Measurements from ENCODE around the gene AGTRAP. TPM values are rescaled to one million over a fixed set of nuclear protein-coding genes. Genes with fewer than 3 reads are reported as not detected.

AGTRAP gene
- polyA plus RNA-seq, 3 donors: 420 to 938 (median 842) TPM

DNA sequence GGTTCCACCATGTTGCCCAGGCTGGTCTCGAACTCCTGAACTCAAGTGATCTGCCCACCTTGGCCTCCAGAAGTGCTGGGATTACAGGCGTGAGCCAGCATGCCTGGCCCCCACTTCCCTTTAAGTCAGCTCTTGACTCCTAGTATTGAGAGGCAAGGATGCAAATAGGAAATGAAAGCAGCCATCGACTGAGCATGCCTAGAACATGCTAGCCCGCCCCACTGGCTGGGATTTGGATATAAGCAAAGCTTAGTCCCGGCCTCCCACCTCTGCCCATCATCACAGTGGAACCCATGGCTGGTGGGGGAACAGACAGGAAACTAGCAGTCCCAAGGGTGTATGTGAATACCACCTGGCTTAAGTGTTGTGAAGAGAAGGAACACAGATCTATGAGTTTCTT lies 36.5 kb downstream of the AGTRAP start:
- no CpG with 5 or more reads among the region's 5 CpGs for WGBS (ENCODE audit: insufficient coverage)
- H2AFZ ChIP-seq (ENCODE audit: insufficient read depth, low read depth, low read length, poor library complexity, severe bottlenecking): peak overlapping the region; percentile 6
- Mint-ChIP-seq H3K4me1 (peaks cover 6% of the 10 kb centered on the region), H3K27me3 (ENCODE audit: low read depth in 3 of 3) (peaks cover 0 to under 1% (median 0%) of the 10 kb centered on the region in 3 donors), H3K27ac (peak overlapping the region in 1 of 7 donors; percentile 2), H3K36me3 (no peaks in the 10 kb centered on the region), H3K9me3 (no peaks in the 10 kb centered on the region), H3K4me3 (no peak overlapping the region)
- H3K27me3 ChIP-seq (ENCODE audit: control insufficient read depth in 2 of 2, insufficient read depth in 2 of 2, low read length in 2 of 2): no peaks in the 10 kb centered on the region
- no peaks in the 10 kb centered on the region for H3K9me3 ChIP-seq (replicated peaks in 1 of 2; ENCODE audit: control insufficient read depth in 1 of 2, insufficient read depth in 1 of 2, low read length in 2 of 2)
- H3K4me1 ChIP-seq (ENCODE audit: control insufficient read depth in 1 of 2, insufficient read depth in 2 of 2, low read length in 2 of 2): peaks cover 4 to 10% of the 10 kb centered on the region in 2 donors
- intact Hi-C loops (cut with micrococcal nuclease): no loop called here
- no peak overlapping the region for H3K27ac ChIP-seq (ENCODE audit: low read depth in 1 of 2, low read length in 2 of 2)
- no peaks in the 10 kb centered on the region for H4K20me1 ChIP-seq (ENCODE audit: insufficient read depth, low read length)
- TF ChIP-seq, protein P1, sequence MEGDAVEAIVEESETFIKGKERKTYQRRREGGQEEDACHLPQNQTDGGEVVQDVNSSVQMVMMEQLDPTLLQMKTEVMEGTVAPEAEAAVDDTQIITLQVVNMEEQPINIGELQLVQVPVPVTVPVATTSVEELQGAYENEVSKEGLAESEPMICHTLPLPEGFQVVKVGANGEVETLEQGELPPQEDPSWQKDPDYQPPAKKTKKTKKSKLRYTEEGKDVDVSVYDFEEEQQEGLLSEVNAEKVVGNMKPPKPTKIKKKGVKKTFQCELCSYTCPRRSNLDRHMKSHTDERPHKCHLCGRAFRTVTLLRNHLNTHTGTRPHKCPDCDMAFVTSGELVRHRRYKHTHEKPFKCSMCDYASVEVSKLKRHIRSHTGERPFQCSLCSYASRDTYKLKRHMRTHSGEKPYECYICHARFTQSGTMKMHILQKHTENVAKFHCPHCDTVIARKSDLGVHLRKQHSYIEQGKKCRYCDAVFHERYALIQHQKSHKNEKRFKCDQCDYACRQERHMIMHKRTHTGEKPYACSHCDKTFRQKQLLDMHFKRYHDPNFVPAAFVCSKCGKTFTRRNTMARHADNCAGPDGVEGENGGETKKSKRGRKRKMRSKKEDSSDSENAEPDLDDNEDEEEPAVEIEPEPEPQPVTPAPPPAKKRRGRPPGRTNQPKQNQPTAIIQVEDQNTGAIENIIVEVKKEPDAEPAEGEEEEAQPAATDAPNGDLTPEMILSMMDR (IDR thresholded peaks at IDR 0.05): no peak
- H3K9ac ChIP-seq (ENCODE audit: insufficient read depth, low read length, poor library complexity, severe bottlenecking): no peak overlapping the region
- H3K4me3 ChIP-seq (replicated peaks in 1 of 3; ENCODE audit: low read depth in 2 of 3, low read length in 3 of 3): no peak overlapping the region
- DNase-seq: no peak
- H3K36me3 ChIP-seq (replicated peaks in 1 of 2; ENCODE audit: control insufficient read depth in 1 of 2, insufficient read depth in 2 of 2, low read length in 2 of 2): no peaks in the 10 kb centered on the region
- no peaks in the 10 kb centered on the region for H3K79me2 ChIP-seq (ENCODE audit: insufficient read depth, low read length)
- no peak overlapping the region for H3K4me2 ChIP-seq (replicated peaks; ENCODE audit: extremely low read depth, low read length, poor library complexity, severe bottlenecking)

DNA sequence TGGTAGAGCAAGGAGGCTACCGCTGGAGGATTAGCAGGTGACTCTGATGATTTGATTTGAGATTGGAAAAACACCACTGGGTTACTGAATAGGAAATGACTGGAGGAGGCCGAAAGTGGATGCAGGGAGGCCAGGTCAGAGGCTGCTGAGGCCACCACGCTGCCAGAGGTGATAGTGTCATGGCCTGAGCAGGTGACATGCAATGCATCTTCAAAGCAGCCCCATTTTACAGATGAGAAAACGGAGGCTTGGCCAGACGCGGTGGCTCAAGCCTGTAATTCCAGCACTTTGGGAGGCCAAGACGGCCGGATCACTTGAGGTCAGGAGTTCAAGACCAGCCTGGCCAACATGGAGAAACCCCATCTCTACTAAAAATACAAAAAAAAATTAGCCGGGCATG lies 38.8 kb downstream of the AGTRAP start:
- H3K9me3 Mint-ChIP-seq: peaks cover 0 to 1% (median 0%) of the 10 kb centered on the region in 7 donors
- TF ChIP-seq, protein P1 (IDR thresholded peaks at IDR 0.05): no peak
- no peak overlapping the region for H2AFZ ChIP-seq (ENCODE audit: insufficient read depth, low read depth, low read length, poor library complexity, severe bottlenecking)
- H3K4me3 ChIP-seq (replicated peaks in 1 of 3; ENCODE audit: low read depth in 2 of 3, low read length in 3 of 3): no peak overlapping the region
- H3K4me1 ChIP-seq (ENCODE audit: control insufficient read depth in 1 of 2, insufficient read depth in 2 of 2, low read length in 2 of 2): peaks cover 4 to 6% of the 10 kb centered on the region in 2 donors
- H3K79me2 ChIP-seq (ENCODE audit: insufficient read depth, low read length): no peaks in the 10 kb centered on the region
- no peaks in the 10 kb centered on the region for H3K36me3 Mint-ChIP-seq
- 94% methylated on average over 6 of the region's 9 CpGs for WGBS (ENCODE audit: insufficient coverage)
- no peaks in the 10 kb centered on the region for H3K9me3 ChIP-seq (replicated peaks in 1 of 2; ENCODE audit: control insufficient read depth in 1 of 2, insufficient read depth in 1 of 2, low read length in 2 of 2)
- no peaks in the 10 kb centered on the region for H3K36me3 ChIP-seq (replicated peaks in 1 of 2; ENCODE audit: control insufficient read depth in 1 of 2, insufficient read depth in 2 of 2, low read length in 2 of 2)
- H3K27ac Mint-ChIP-seq: no peak overlapping the region
- H3K27ac ChIP-seq (ENCODE audit: low read depth in 1 of 2, low read length in 2 of 2): no peak overlapping the region
- no peak overlapping the region for H3K4me3 Mint-ChIP-seq
- H4K20me1 ChIP-seq (ENCODE audit: insufficient read depth, low read length): no peaks in the 10 kb centered on the region
- H3K27me3 Mint-ChIP-seq (ENCODE audit: low read depth in 3 of 3): peaks cover 0 to 2% (median 0%) of the 10 kb centered on the region in 3 donors
- H3K27me3 ChIP-seq (ENCODE audit: control insufficient read depth in 2 of 2, insufficient read depth in 2 of 2, low read length in 2 of 2): no peaks in the 10 kb centered on the region
- H3K9ac ChIP-seq (ENCODE audit: insufficient read depth, low read length, poor library complexity, severe bottlenecking): no peak overlapping the region
- no peak for DNase-seq
- H3K4me1 Mint-ChIP-seq: peaks cover 3% of the 10 kb centered on the region
- no peak overlapping the region for H3K4me2 ChIP-seq (replicated peaks; ENCODE audit: extremely low read depth, low read length, poor library complexity, severe bottlenecking)
- intact Hi-C loops (cut with micrococcal nuclease): no loop called here

Measured in CD14-positive monocyte (primary cell).